Suppressor macrophage treated with lipopolysaccharide for 1 hour (primary cell): ENCODE data around the gene PLA2G2E.
A peak's percentile ranks its signal among the peaks of the same experiment; 100 is the strongest.
"Not testable (repeated sequence)": the region's sequence is repeated elsewhere in the genome, so short reads cannot be mapped to it uniquely, and the experiment has no call there.

Experiments used
- DNase-seq, 3 donors: peaks; one replicate each; pipeline ENCODE4 v3.0.0-alpha.2; 2020 to 2022

Gene PLA2G2E

GRCh38 chr1:19923137-19923952 lies at the start of gene PLA2G2E:
Gene PLA2G2E (minus strand): TSS chr1:19923617. CDS start chr1:19923559, 58 bp downstream.
- no peak for DNase-seq

GRCh38 chr1:19971664-19972063 lies 48.2 kb upstream of the PLA2G2E start:
- DNase-seq: no peak

- DNase-seq: no peak
Observed at GRCh38 chr1:19969898-19970660, 46.7 kb upstream of the PLA2G2E start.

- DNase-seq: no peak
Observed at GRCh38 chr1:19967808-19968207, 44.4 kb upstream of the PLA2G2E start.

GRCh38 chr1:19964542-19964941 lies 41.1 kb upstream of the PLA2G2E start:
- DNase-seq: no peak

GRCh38 chr1:19963636-19964035 lies 40.2 kb upstream of the PLA2G2E start:
- no peak for DNase-seq

GRCh38 chr1:19960591-19960990 lies 37.2 kb upstream of the PLA2G2E start:
- DNase-seq: no peak

- no peak for DNase-seq
Observed at GRCh38 chr1:19957779-19958178, 34.4 kb upstream of the PLA2G2E start.

GRCh38 chr1:19955534-19956170 lies 32.2 kb upstream of the PLA2G2E start:
- DNase-seq: no peak

- no peak for DNase-seq
Observed at GRCh38 chr1:19954059-19954458, 30.6 kb upstream of the PLA2G2E start.

GRCh38 chr1:19949016-19949415 lies 25.6 kb upstream of the PLA2G2E start:
- no peak for DNase-seq

GRCh38 chr1:19946971-19947370 lies 23.6 kb upstream of the PLA2G2E start:
- no peak for DNase-seq

GRCh38 chr1:19946331-19946751 lies 22.9 kb upstream of the PLA2G2E start:
- no peak for DNase-seq

GRCh38 chr1:19945914-19946313 lies 22.5 kb upstream of the PLA2G2E start:
- DNase-seq: no peak

- no peak for DNase-seq
Observed at GRCh38 chr1:19942657-19943056, 19.2 kb upstream of the PLA2G2E start.

- peak; percentile 22 to 33 (median 27) for DNase-seq
Observed at GRCh38 chr1:19942088-19942487, 18.7 kb upstream of the PLA2G2E start.

- DNase-seq: no peak
Observed at GRCh38 chr1:19941206-19941568, 17.8 kb upstream of the PLA2G2E start.

- DNase-seq: no peak
Observed at GRCh38 chr1:19940486-19941205, 17.2 kb upstream of the PLA2G2E start.

GRCh38 chr1:19938472-19938871 lies 15.1 kb upstream of the PLA2G2E start:
- no peak for DNase-seq

- DNase-seq: no peak
Observed at GRCh38 chr1:19936061-19936750, 12.8 kb upstream of the PLA2G2E start.

GRCh38 chr1:19934336-19934735 lies 10.9 kb upstream of the PLA2G2E start:
- DNase-seq: no peak

GRCh38 chr1:19932866-19933265 lies 9.4 kb upstream of the PLA2G2E start:
- no peak for DNase-seq

GRCh38 chr1:19927130-19927421 lies 3.7 kb upstream of the PLA2G2E start:
- not testable (repeated sequence) for DNase-seq
